ENCODE measurements around the gene ZHX3.

ZHX3 gene, protein sequence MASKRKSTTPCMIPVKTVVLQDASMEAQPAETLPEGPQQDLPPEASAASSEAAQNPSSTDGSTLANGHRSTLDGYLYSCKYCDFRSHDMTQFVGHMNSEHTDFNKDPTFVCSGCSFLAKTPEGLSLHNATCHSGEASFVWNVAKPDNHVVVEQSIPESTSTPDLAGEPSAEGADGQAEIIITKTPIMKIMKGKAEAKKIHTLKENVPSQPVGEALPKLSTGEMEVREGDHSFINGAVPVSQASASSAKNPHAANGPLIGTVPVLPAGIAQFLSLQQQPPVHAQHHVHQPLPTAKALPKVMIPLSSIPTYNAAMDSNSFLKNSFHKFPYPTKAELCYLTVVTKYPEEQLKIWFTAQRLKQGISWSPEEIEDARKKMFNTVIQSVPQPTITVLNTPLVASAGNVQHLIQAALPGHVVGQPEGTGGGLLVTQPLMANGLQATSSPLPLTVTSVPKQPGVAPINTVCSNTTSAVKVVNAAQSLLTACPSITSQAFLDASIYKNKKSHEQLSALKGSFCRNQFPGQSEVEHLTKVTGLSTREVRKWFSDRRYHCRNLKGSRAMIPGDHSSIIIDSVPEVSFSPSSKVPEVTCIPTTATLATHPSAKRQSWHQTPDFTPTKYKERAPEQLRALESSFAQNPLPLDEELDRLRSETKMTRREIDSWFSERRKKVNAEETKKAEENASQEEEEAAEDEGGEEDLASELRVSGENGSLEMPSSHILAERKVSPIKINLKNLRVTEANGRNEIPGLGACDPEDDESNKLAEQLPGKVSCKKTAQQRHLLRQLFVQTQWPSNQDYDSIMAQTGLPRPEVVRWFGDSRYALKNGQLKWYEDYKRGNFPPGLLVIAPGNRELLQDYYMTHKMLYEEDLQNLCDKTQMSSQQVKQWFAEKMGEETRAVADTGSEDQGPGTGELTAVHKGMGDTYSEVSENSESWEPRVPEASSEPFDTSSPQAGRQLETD

DNA sequence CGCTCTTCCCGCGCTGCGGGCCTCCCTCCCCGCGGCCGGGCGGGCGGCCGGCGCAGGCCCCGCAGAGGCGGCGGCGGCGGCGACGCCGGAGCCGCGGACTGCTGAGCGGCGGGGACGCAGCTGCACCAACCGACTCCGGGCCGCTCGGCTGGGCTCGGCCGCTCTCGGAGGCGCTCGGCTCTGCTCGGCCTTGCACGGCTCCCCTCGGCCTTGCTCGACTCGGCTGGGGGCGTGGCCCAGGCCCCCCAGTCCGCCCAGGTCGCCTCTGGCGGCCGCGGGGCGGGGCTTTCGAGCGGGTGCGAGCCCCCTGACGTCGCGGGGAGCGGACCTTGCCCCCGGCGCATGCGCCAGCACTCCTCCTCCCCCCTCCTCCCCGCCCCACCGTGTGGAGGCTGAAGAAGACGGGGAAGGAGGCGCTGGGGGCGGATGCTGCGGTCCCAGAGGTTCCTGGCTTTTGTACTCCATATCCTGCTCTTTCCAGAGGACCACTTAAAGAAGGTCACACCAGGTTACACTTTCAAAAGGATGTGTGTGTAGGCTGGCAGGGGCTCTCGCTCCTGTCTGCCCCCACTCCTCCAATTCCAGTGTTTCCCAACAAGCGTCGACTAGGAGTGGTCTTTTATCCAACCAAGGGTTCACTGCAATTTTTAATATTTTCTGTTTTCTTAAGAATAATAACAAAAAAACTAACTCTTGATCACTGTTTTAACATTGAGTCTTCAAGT is at the start of gene ZHX3:
Gene ZHX3, minus strand, starts transcription at position 186 of the 725 bp plus-strand sequence. CDS start 112,815 bp downstream, outside the sequence.
- FAIRE-seq (peak; percentile 77), DNase-seq (ENCODE audit: insufficient read length, low spot score) (peak; percentile 96)

DNA sequence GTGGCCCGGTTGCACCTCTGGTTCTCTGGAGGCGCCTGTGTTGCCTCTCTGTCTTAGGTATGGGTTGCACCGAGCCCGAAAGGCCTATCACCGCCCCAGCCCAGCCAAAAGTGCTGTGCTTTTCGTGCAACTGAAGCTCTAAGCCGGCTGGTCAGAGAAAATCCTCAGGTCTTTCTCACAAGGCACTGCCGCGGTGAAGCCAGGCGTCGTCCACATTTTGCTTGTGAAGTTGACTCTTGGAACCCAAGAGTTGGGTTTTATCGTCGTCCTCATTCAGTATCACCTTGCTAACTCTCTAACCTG is 49.8 kb upstream of the ZHX3 start:
- FAIRE-seq (no peak), DNase-seq (ENCODE audit: insufficient read length, low spot score) (no peak)

DNA sequence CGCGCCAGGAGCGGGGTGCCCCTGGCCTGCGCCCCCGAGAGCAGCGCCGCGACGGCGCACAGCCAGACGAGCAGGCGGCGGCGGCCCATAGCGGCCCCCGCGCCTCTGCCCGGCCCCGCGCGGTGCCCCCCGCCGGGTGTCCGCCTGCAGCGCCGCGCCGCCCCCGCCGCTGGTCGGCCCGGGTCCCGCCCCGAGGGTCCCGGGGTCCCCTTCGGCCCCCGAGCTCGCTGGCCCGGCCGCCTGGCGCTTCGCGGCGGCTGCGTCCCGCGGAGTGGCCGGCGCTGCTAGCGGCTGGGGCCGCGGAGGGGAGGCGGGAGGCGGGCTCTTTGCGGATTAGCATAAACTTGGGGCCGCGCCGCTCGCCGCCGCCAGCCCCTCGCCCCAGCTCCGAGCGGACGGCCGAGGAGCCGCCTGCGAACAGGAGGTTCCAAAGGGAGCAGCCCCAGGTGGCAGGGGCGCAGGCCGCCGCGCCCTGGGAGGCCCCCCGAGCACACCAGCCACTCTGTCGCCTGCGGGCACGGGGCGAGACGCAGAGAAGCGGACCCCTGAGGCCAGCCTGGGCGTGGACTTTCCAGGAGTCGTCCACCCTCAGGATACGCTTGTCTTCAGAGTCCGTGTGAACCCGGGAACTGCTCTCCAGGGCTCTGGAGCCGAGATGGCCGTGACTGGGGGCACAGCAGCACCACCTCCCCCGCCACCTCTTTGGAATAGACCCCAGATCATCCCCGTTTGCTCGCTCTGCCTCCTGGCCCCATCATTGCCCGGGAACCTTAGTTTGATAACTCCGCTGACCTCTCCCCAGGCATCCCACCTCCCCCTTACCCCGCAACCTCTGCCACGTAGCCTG is 49.2 kb upstream of the ZHX3 start, which contains the start of gene EMILIN3:
Gene EMILIN3, minus strand, starts transcription at position 273 of the 847 bp plus-strand sequence. Its CDS starts 184 bp downstream, at position 89.
- FAIRE-seq = no peak
- DNase-seq (ENCODE audit: insufficient read length, low spot score) = no peak

- FAIRE-seq (no peak), DNase-seq (ENCODE audit: insufficient read length, low spot score) (no peak)
These were observed 48.4 kb upstream of the ZHX3 start for GRCh38 chr20:41365777-41366545.

DNA sequence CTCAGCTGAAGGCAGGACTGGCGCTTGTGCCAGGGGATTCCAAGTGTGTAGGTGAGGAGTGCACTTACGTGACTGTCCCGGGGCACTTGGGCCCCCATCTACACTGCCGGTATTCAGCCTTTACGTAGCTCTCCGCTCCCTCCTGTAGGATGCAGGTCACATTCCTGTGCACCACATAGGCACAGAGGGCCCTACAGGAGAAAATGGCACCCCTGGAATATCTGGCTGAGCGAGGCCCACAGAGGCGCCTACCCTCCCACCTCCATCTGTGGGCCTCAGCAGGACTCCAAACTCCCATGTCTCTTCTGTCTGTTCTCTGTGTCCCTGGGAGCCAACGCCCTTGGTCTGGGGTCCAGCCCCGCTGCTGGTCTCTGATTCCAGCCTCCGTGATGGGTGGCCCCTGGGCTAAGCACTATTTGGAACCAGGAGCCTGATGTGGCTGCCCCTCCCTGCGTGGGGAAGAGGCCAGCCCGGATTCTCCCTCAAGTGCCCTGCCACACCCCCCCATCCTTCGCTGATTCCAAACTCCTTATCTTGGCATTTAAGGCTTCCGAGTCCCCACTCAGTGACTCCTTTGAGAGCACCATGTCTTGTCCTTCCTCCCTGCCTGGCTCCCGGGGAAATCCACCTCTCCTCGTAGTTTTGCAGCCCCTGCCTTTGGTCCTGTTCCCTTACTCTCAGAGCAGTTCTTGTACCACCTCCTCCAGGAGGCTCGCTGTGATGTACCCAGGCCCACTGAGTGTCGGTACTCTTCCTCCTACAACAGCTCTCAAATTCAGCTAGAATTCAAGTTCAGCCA is 47.6 kb upstream of the ZHX3 start:
- DNase-seq (ENCODE audit: insufficient read length, low spot score) = no peak
- FAIRE-seq = no peak

GRCh38 chr20:41364236-41364855 is 46.8 kb upstream of the ZHX3 start:
- no peak for DNase-seq (ENCODE audit: insufficient read length, low spot score)

DNA sequence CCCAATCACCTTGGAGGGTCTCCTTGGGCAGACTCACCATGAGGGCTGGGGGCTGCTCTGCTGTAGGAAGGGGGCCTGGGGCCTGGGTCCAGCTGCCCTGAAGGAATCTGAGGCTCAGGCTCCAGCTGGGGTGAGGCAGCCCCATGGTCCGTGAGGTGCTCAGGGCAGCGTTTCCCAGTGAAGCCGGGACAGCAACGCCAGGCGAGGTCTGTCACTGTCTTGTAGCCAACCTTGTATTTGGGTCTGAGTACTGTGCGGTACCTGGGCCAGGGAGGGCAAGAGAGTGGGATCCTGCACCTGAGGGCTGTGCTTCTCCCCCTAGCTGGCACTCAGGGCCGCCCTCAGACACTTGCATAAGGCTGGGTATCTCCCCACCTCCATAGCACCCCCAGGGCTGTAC is 46.1 kb upstream of the ZHX3 start:
- DNase-seq (ENCODE audit: insufficient read length, low spot score) (no peak), FAIRE-seq (no peak)

More at GRCh38 chr20:41364236-41364855, 46.8 kb upstream of the ZHX3 start:
- no peak for FAIRE-seq

GRCh38 chr20:41362748-41363140 is 45.2 kb upstream of the ZHX3 start:
- no peak for DNase-seq (ENCODE audit: insufficient read length, low spot score)
- no peak for FAIRE-seq

DNA sequence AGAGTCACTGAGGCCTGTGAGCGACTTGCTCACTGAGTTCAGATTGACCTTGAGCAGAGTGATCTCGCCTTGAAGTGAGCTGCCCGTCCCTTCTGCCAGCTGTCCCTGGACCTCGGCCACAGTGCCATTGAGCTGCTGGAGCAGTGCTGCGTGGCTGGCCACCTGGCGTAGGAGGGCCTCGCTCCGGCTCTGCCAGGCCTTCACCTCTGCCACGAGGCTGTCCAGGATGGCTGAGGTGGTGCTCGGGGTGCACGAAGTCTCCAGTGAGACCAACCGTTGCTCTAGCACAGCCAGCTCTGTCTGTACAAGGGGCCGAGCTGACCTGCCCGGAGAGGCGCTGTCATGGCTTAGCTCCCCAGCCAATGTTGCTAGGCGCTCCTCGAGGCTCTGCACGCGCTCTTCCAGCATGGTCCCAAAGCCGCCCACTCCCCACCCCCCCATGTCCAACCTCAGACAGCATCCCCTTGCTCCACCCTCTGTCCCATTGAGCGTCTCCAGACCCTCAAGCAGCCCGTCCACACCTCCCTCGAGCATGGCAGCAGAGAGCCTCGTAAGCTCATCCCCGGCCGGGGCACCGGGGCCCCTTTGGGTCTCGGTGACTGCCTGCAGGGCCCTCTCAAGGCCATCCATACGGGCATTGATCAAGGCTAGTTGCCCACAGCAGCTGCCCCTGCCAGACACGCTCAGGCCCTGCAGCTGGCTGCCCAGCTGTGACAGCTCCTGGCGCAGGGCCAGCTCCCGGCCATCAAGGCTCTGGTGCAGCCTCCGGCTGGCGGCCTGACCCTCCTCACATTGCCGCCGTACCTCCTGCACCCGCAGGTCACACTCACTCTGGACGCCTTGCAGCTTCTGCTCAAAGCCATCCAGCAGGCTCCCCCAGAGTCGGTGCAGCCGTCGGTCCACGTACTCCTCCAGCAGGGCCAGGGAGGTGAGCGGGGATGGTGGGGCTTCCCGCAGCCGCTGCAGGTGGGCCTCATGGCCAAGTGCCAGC is 44.5 kb upstream of the ZHX3 start:
- FAIRE-seq (no peak), DNase-seq (ENCODE audit: insufficient read length, low spot score) (no peak)

DNA sequence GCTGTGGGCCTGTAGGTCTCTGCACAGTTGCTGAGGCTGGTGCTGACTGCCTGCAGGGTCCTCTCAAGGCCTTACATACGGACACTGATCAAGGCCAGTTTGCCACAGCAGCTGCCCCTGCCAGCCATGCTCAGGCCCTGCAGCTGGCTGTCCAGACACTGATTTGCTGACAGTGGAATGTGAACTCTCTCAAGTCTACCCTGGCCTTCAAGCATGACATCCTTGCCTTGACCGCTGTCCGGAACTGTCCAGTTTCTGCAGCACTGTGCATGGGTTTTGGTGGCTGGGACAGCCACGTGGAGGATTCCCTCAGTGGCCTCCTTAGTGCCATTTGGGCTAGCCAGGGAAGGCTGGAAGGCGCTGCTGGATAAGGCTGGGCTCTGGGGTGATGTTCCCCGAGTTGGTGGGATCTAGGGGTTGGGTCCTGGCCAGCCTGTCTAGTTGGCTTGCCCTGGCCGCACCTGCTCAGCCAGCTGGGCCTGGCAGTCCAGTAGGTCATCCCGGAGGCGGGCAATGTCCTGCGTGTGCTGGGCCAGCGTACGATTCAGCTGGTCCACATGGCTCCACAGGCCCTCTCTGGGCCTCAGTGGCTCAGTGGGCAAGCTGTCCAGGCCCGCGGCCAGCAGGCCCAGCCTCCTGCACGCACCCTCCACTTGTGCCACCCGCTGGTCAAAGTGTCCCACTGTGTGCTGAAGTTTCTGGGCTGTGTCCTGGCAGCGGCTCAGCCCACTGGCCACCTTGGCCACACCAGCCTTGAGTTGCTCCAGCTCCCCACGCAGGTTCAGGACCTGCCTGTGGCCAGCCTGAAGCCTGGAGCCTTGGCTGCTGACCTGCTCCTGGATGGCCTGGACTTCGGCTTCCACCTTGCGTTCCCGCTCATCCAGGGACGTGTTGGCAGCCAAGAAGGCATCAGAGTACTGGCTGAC is 43.6 kb upstream of the ZHX3 start:
- DNase-seq (ENCODE audit: insufficient read length, low spot score) = no peak
- no peak for FAIRE-seq

DNA sequence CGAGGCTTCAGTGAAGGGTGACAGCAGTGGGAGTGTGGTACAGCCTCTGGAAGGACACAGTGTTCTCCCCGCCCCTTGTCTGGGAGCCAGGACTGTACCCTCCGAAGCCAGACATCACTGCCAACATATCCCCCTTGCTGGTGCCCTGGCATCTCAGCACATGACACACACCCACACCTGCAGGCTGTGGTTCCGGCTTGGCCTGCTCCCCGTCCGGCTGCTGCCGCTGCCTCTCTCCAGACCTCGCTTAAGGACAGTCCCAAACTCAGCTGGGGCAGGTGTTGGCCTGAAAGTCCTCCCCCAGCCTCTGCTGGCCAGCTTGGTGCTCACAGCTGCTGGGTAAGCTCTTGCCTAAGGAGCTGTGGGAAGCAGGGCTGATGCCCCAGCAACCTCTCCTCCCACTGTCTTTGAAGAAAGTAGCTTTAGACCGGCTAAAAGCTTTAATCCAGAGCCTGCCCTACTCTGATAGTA is 42.0 kb upstream of the ZHX3 start:
- no peak for FAIRE-seq
- no peak for DNase-seq (ENCODE audit: insufficient read length, low spot score)

DNA sequence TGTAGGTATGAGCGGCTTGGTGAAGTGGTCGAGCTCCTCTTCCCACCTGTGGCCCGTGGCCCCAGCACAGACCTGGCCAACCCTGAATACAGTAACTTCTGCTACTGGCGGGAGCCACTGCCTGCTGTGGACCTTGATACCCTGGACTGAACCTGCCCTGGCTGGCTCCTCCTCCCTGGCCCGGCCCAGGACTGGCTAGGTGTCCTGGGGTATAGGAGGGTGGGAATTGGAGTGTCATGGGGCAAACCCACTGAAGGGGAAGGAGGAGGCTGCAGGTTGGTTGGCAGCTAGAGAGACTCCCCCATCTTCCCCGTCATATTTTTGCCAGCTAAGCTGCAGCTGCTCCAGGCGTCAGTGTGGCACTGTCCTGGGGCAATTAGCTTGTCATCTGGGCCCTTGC is 41.2 kb upstream of the ZHX3 start:
- no peak for DNase-seq (ENCODE audit: insufficient read length, low spot score)
- no peak for FAIRE-seq

DNA sequence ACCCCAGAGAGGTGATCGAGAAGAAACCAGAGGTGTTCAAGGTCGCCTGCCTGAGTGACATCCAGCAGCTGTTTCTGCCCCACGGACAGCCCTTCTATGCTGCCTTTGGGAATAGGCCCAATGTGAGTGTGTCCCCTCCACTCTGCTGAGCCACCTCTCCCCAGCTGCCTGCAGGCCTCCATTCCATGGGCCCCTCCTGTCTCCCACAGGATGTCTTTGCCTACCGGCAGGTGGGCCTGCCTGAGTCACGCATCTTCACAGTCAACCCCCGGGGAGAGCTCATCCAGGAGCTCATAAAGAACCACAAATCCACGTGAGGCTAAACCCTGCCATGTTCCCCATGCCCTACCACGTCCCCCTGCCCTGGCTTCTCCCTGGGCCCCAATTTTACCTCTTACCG is 40.7 kb upstream of the ZHX3 start:
- FAIRE-seq (no peak), DNase-seq (ENCODE audit: insufficient read length, low spot score) (no peak)

- DNase-seq (ENCODE audit: insufficient read length, low spot score) (no peak), FAIRE-seq (no peak)
These were observed 40.1 kb upstream of the ZHX3 start for GRCh38 chr20:41357424-41358163.

DNA sequence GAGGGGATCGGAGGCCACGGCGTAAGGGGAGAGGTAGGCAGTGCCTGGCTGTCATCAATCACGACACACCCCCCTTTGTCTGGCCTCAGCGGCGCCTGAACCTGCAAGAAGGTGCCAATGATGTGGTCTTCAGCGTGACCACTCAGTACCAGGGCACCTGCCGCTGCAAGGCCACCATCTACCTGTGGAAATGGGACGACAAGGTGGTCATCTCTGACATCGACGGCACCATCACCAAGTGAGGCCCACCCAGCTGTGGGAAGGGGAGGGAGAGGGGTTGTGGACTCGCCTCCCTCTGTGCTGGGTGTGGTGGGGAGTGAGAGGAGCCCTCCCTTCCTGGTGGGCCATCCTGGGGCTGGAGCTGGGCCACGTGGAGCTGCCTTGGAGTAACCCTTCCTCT is 39.4 kb upstream of the ZHX3 start:
- FAIRE-seq = no peak
- DNase-seq (ENCODE audit: insufficient read length, low spot score) = no peak
